C1 segment of cervical spinal cord (tissue), 14 donors: Measurements from ENCODE around the gene PRDX6.
A peak's percentile ranks its signal among the peaks of the same experiment; 100 is the strongest.
"Not testable (repeated sequence)": the region's sequence is repeated elsewhere in the genome, so short reads cannot be mapped to it uniquely, and the experiment has no call there.

Experiments used
- DNase-seq, 14 donors: peaks; one replicate each; lab custom pipeline; 2025; lab: John Stamatoyannopoulos, UW

The PRDX6 gene

GRCh38 chr1:173467426-173467825, 9.7 kb upstream of the PRDX6 start:
- DNase-seq = no peak

GRCh38 chr1:173469656-173470055, 7.5 kb upstream of the PRDX6 start:
- no peak for DNase-seq

- no peak for DNase-seq
These were observed 6.5 kb upstream of the PRDX6 start for GRCh38 chr1:173470608-173471007.

- no peak for DNase-seq
These were observed 3.5 kb upstream of the PRDX6 start for GRCh38 chr1:173473599-173474011.

GRCh38 chr1:173474097-173474779, 2.9 kb upstream of the PRDX6 start:
- DNase-seq = peak in 1 of 14 donors; percentile 34

GRCh38 chr1:173474780-173475421, 2.2 kb upstream of the PRDX6 start:
- DNase-seq = peak in 1 of 14 donors; percentile 34

GRCh38 chr1:173475564-173476196, 1.5 kb upstream of the PRDX6 start:
- peak in 1 of 14 donors; percentile 85 for DNase-seq

GRCh38 chr1:173476197-173476664, 904 bp upstream of the PRDX6 start:
- peak in 1 of 14 donors; percentile 14 for DNase-seq

- peak; percentile 74 to 95 (median 93) for DNase-seq
These were observed 360 bp upstream of the PRDX6 start for GRCh38 chr1:173476665-173477285.

GRCh38 chr1:173478094-173478674, 1.0 kb downstream of the PRDX6 start:
- DNase-seq = peak in 9 of 14 donors; percentile 23 to 58 (median 44)

- DNase-seq = no peak
These were observed 2.5 kb downstream of the PRDX6 start for GRCh38 chr1:173479649-173480048.

GRCh38 chr1:173481195-173481772, 4.1 kb downstream of the PRDX6 start:
- DNase-seq = peak in 1 of 14 donors; percentile 2

- no peak for DNase-seq
These were observed 5.5 kb downstream of the PRDX6 start for GRCh38 chr1:173482683-173483082.

GRCh38 chr1:173484276-173484675, 7.1 kb downstream of the PRDX6 start:
- no peak for DNase-seq

GRCh38 chr1:173485401-173485800, 8.3 kb downstream of the PRDX6 start:
- DNase-seq = no peak

- DNase-seq = no peak
These were observed 10.9 kb downstream of the PRDX6 start for GRCh38 chr1:173488001-173488400.

GRCh38 chr1:173489149-173489600, 12.0 kb downstream of the PRDX6 start:
- DNase-seq = no peak

GRCh38 chr1:173489929-173490328, 12.8 kb downstream of the PRDX6 start:
- no peak for DNase-seq

- no peak for DNase-seq
These were observed 14.4 kb downstream of the PRDX6 start for GRCh38 chr1:173491508-173491907.

GRCh38 chr1:173493125-173493524, 16.0 kb downstream of the PRDX6 start:
- DNase-seq = not testable (repeated sequence)

- DNase-seq = no peak
These were observed 18.6 kb downstream of the PRDX6 start for GRCh38 chr1:173495609-173496267.
